ENCODE data around the gene ADAMTSL1.

The ADAMTSL1 gene

DNA sequence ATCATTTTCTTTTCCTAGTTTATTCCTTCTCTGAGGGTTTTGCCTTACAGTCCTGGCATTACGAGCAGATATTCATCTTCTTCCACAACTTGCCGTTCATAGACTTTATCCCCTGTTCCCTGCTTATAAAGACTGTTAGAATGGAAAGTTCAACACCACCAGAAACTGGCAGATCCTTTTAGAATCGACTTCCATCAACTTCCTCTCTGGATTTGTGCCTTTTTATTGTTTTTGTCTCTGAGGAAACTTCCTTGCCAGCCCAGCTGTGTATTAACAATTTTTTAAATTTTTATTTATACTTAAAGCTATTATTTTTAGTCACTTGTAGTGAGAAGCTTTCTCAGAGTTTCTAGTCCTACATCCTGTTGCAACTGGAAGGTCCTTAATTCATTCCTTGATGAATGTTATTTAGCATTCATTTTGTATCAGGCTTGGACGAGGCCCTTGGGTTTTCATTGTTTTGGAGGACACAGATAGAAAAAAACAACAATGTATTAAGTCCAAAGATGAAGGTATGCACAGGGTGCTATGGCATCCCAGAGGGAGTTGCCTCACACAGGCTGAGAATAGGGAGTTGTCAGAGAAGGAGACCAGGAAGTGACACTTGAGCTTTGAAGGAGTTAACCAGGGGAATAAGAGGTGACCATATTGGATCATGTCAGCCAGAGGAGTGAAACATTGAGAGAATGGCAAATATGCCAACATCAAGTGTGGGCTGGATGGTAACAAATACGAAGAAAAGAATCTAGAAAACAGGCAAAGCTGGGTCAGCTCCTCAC lies 81.3 kb downstream of the ADAMTSL1 start:
- no peak for DNase-seq

DNA sequence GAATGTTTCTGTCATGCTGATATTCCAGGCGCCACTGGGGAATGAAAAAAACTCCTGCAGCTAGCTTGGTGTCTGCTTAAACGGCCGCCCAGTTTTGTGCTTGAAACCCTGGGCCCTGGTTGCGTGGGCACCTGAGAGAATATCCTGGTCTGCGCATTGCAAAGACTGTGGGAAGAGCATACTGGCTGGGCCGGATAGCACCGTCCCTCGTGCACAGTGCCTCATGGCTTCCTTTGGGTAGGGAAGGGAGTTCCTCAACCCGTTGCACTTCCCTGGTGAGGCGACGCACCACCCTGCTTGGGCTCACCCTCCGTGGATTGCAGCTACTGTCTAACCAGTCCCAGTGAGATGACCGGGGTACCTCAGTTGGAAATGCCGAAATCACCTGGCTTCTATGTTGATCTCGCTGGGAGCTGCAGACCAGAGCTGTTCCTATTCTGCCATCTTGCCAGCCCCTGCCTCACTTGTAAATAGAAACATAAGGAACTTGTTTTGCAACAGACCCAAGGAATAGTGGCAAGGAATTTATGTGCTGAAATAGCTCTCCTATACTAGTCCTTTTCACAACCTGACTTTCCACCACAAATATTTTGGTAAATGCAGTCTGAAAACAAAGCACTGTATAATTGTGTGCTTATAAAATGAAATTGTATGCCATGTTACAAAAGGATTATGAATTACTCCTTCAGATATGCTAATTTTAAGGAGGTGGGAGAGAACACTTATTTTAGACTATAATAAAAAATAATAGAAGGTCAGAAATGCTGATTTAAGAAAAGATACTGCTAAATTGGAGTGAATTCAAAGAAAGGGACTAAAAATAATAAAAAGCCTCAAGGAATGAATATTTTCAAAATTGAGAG lies 90.3 kb downstream of the ADAMTSL1 start:
- no peak for DNase-seq

DNA sequence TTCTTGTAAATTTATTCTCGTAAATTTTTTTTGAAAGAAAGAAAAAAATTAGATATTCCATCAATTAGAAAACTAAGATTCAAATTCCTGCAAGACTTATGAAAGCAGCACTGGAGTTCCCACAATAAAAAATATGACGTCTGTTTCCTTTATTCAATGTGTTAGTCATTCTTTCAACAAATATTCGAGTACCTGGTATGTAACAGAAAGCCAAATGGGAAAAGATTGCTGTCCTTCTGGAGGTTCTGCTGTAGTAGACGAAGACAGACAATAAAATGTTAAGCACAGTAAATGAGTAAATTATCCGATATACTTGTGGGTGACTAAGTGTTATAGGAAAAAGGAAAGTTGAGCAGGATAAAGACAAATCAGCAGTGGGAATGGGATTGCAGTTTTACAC lies 92.2 kb downstream of the ADAMTSL1 start:
- no peak for DNase-seq

DNA sequence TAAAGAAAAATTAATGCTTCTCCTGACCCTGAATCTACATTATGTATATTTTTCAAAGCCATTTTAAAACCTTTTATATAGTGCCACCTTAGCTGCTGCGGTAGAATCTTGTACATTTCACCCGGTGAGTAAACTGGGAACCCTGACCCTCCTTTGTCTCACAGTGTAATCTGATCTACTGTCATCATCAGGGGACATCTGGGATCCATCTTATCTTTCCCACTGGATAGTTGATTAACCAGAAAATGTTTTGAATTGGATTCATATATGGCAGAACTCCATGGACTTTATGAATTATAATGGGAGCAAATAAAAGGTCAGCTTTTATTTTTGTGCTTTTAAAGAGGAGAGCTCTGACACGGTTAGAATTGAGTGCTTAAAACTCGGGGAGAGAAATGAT lies 95.0 kb downstream of the ADAMTSL1 start:
- no peak for DNase-seq

DNA sequence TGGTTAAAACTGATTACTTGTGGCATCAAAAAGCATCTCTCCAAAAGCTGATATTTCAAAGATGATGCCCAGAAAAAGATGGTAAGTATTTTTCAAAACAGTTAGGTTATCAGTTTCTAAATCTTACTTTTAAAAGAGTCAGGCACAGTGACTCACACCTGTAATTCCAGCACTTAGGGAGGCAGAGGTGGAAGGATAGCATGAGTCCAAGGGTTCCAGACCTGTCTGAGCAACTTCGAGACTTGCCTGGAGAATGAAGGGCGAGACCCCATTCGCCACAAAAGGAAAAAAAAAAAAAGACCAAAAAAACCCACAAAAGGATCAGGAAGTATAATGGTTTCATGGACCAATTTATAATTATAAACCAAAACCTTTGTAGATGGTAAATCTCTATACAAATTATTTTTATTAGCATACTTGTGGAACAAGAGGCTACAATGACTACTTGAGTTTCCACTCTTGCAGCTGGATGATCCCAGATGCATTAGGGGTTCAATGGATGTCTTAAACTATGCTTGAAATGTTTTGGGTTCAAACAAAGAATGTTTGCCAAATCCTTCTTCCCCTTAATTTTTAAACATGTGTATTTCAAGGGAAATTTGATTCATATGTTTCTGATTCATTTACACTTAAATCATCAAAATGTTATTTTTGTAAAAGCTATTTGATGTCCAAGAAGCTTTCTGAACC lies 96.1 kb downstream of the ADAMTSL1 start:
- no peak for DNase-seq

DNA sequence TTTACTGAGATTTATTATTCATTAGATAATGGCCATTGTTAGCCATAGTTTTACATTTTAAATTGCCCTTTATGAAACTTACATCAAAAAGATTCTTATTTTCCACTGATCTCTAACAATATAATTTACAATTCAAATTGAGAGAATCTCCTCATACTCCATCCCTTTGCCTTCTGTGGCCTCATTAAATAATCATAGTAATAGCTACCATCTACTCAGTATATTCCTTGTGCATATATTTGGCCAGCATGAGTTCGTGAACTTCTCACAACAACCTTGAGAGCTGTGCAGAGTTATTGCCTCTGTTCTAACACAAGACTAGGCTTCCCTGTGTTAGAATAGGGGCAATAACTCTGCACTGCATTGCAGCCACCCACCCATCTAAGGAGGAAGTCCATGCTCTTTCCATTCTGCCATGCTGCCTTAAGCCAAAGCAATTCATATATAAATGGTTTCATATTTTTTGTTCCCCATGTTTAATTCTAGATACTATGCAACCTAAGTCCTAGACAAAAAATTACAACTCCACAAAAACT lies 99.1 kb downstream of the ADAMTSL1 start:
- no peak for DNase-seq

DNA sequence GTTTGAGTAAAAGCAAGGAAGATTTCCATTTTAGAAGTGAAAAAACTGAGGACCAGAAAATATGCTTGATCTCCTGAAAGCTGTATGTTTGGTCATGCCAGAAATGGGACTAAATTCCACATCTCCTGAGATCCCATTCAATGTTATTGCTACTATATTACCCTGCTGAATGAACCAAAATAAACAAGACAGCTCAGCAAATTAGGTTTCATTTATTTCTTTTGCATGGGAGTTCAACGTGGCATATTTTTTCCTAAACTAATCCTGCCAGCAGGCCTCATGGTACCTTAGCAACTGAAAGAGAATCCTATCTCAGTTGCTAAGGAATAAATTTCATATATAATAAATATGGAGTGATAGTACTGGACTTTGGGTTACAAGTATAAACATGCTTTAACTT lies 101.7 kb downstream of the ADAMTSL1 start:
- no peak for DNase-seq

DNA sequence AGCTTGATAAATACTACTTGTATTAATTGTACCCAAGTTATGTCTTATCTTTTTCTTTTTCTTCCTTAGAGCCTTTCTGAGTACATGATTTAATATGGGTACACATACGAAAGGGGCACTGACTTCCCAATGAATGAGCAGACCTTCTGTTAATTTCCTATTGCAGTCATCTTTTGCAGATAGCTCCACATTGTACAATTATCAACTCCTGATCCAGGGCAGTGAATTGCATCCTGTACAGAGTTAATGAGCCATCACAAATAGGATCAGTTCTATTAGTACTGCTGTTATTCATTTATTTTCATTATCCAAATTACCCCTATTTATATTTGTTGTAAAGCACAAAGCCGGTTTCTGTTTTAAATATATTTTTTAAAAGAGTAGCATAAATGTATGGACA lies 105.6 kb downstream of the ADAMTSL1 start:
- DNase-seq = no peak

DNA sequence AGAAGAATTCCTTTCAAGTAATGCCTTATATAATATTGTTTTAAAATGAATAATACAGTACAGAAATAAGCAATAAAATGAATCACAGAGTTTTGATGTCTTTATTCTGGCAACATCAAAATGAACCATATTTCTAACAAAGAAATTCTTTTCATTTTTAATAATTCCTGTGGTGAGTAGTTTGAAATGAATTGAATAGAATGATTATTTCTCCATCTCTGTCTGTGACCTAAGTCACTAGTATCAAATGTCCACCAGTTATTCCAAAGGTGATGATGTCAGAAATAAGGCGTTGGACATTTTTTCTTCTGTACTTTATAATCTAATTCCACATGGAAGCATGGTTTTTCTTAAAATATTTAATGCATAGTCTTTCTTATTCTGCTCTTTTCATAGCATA lies 106.2 kb downstream of the ADAMTSL1 start:
- no peak for DNase-seq

DNA sequence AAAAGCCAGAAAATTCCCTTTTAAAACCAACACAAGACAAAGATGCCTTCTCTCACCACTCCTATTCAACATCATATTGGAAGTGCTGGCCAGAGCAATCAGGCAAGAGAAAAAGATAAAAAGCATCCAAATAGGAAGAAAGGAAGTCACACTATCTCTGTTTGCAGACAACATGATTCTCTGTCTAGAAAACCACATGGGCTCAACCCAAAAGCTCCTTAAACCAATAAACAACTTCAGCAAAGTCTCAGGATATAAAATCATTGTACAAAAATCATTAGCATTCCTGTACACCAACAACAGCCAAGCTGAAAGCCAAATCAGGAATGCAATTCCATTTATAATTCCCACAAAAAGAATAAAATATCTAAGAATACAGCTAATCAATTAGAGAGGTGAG lies 112.0 kb downstream of the ADAMTSL1 start:
- no peak for DNase-seq

DNA sequence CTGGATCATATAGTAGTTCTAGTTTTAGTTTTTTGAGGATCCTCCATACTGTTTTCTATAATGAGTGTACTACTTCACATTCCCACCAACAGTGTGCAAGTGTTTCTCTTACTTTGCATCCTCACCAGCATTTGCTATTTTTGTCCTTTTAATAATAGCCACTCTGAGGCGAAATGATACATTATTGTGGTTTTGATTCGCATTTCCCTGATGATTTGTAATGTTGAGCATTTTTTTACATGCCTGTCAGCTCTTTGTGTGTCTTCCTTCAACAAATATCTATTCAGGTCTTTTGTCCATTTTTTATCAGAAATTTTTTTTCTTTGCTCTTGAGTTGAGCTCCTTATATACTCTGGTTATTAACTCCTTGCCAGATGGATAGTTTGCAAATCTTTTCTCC lies 114.0 kb downstream of the ADAMTSL1 start:
- DNase-seq = no peak

DNA sequence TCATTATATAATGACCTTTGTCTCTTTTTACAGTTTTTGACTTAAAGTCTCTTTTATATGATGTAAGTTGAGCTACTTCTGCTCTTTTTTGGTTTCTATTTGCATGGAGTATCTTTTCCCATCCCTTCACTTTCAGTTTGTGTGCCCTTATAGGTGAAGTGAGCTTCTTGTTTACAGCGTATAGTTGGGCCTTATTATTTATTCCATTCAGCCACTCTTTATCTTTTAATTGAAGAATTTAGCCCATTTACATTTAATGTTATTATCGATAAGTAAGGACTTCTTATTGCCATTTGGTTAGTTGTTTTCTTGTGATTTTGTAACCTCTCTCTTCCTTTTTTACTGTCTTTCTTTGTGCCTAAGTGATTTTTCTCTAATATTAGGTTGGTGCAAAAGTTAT lies 117.3 kb downstream of the ADAMTSL1 start:
- no peak for DNase-seq

DNA sequence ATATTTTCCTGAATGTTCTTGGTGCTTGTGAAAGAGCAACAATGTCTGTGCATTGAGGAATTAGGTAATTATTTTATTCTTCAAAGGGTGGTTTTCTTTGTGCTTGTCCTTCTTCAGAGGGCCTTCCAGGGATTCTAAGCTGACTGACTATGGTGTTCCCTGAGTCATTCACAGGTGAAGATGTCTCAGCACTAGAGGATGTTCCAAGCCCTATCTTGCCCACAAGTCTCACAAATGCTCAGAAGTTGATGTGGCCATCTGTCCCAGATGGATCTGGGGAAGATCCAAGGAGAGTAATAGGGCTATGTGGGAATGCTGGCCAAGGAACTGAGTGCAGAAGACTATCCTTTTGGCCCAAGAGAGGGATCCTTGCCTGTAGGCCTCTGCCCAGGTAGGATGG lies 120.9 kb downstream of the ADAMTSL1 start:
- DNase-seq = no peak

DNA sequence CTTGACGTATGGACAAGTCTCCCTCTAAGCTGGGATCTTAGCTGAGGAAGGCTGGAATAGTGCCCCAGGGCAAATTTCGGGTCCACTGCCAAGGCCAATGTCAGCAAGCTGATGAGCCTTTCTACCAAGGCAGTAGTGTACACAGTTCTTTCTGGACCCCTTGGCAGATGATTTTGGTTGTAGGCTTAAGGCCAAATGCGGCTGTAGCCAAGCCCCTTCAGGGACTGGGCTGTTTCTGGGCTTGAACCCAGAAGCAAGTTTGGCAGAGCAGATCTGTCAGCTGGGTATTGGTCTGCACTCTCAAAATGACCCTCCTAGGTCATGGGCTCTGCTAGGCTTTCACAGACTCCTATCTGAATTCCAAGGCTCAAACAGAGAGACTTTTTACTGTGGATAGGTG lies 121.6 kb downstream of the ADAMTSL1 start:
- DNase-seq = no peak

DNA sequence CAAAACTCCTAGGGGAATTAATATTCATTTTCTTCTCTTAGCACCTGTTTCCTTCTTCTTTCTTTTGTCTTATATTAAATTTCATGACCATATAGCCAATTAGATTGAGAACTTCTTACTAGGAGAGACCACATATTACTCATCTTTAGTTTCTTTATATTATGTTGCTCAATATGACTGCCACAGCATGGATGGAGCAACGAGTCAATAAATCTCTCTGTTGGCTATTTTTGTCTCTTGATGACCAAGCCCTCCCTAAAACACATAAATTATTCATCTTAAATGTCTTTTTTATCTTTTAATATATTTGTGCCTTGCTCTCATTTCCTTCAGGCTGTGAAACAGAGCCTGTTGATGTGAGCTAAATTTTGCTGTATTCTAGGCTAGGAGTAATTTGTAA lies 123.0 kb downstream of the ADAMTSL1 start:
- no peak for DNase-seq

DNA sequence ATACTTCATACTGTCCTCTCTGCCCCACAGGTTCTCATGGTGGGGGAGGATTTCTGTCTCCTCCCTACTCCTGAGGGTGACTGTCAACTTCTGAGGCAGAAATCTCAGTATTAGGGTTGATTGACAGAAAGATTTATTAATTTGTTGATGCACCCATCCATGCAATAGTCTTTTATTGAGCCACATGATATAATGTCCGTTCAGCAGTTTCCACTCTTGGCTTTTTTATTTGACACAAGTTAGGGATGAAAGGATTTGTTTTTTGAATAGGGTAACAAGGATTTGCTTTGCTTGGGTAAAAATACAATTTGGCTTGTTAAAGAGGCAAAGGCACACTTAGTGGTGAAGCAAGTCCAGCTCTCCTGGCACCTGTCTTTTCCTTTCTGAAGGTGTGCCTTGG lies 125.0 kb downstream of the ADAMTSL1 start:
- no peak for DNase-seq

DNA sequence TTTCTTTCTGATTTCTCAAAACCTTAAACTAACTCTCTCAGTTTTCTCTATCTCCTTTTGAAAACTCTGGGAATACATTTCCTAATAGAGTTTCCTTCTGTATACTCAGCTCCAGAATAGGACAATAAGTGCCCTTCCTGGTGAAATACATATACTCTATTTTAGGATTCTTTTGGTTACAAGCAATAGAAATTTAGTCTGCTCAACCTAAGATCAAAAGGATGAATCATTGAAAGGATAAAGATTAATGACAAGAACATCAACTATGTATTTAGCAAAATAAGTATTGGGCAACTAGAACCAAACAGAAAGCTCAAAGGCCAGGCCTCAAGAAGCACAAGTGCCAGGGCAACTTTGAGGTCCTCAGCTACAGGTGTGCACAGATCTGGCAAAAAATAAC lies 127.1 kb downstream of the ADAMTSL1 start:
- DNase-seq = no peak

DNA sequence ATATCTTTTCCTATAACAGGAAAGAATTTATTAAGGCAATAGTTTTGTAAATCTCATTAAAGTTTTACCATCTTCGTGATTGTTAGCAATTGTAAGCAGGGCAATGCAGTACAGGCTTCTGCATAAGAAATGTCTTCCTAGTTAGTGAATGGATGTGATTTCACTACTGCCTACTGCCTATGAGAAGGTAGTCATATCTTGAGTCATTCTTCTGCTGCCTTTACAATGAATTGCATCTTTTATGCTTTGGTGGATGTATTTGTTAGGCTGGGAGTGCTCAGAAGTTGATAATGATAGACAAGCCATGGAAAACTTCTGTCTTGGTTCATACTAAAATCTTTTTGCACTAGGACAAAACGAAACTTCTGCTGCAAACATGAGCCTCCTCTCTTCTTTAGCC lies 128.0 kb downstream of the ADAMTSL1 start:
- DNase-seq = no peak

DNA sequence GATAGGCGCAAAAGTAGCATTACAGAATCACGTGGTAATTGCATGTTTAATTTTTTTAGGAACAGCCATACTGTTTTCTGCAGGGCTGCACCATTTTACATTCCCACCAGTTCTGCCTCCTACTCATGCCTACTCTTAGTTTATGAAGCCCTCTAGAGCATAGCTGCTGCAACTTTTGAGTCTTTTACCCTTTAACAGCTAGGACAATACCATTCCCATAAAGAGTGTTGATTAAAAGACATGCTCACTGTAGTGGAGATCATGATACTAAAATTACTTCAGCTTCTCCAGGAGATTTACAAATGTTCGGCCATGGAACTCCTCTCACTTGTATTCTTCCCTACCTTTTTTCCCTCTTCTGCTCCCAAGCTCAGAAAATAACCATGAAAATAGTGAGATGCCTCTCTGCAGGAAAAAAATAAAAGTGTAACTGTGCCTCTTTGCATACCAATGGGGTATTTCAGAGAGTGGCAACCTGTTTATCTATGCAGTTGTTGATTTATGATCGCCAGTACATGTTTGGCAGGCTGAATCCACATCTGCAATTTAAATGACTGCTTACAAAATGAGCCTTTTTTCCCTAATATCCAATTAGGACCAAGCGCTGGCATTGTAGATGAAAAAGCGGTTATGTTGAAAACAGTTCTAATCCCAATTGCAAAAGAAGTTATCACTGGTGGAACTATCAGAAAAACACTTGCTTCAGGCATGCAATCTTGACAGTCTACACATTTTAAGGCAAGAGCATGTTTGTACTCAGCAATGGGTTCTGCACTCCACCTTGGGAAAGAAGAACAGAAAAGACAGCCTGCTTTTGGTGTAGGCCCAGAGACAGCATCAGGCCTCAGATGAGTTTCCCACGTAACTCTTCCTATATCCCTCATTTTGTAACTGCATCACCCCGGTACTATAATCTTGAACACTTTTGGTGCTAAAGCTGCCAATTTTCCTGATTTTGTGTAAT lies 131.1 kb downstream of the ADAMTSL1 start:
- no peak for DNase-seq

DNA sequence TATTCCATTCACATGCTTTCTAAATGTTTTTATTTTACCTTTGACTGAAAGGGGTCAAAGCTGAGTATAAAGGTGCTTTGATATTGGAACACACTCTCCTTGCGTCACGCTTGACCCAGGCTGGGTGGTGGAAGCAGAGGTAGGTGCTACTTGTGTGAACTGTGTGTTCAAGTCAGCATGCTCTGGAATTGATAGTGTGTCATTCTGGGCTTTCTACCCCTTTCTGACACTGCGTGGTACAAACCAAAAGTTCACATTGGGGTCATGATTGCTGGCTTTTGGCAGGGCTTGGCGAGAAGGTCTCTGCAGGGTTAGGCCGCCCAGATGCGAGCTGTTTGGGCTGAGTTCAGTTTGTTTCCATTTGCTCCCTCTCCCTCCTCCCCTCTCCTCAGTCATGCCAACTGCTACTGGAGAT lies 131.8 kb downstream of the ADAMTSL1 start:
- no peak for DNase-seq

DNA sequence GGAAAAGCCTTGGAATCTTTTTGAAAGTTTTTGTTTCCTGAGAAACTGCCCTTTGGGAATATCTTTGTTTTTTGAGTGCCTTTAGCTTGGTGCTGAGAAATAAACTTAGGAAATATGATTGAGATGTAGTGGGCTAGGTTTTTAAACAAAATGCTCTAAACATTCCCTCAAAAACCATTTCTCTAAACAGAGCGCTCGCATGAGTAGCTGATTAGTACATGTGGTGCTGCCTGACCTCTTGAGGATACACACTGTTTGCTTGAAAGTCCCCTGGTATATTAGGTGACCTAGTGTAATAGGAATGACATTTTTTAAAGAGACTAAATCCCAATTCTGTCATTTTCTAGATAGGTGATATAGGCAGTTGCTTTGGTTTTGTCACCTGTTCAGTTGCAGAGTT lies 132.3 kb downstream of the ADAMTSL1 start:
- no peak for DNase-seq

DNA sequence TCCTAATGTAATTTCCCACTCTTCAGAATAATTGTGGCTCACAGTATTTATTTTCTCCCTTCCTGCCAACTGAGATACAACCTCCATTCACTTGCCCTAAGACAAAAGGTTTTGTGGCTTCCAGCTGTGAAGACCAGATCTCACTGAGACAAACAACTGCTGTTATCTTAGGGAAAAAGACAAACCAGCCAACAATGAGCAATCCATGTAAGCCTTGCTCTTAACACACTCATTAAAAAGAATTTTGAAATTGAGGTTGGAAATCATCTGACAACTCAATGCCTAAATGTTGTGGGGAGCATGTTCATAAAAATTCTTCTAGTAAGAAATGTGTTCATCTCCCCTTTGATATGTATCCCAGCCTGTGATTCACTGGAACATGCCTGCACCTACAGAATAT lies 132.9 kb downstream of the ADAMTSL1 start:
- DNase-seq = no peak
